ENCODE results near the gene ASIC1.

ASIC1 gene

DNA sequence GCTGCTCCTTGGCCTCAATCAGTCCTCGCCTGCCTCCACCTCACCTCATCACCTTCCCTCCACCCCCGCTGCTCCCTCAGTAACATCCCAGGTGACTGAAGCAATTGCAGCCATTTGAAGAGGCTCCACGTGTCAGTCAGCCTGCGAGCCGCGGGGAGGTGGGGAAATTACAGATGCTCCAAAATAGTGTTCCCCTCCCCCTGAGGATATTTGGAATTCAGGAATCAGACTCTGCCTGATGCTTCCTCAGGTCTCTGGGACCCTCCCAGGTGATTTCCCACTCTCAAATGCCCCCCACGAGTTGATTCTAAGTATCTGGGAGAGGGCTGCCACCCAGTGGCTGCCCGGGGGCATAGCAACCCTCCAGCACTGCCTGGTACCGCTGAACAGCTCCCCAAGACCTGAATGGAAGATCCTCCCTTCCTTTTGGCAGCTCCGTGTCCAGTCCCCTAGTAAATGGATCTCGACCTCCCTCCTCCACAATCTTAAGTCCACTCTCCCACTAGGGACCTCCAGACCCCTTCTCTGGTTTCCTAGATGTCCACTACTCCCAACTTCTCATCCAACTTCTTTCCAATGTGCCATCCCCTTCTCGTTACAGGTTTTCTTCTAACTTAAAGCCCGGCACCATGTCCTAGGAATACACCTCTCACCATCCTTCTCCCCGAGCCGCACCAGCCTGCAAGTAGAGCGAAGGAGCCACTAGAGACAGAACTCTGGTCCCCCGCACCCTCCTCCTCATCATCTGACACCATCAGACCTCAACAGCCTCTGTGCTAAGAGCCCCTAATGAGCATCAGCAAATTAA is 1.4 kb upstream of the ASIC1 start:
- Histone ChIP-seq H3K9me2 (ENCODE audit: low read depth, low read length) (no peaks in the 10 kb centered on the region), H2AFZ (ENCODE audit: low read length) (no peak overlapping the region), H3K79me2 (ENCODE audit: insufficient read depth, low read length) (no peaks in the 10 kb centered on the region), H3K9me3 (ENCODE audit: low read length) (no peaks in the 10 kb centered on the region), H3K4me3 (ENCODE audit: low read depth, low read length, poor library complexity, severe bottlenecking) (peak overlapping the region; percentile 24), H3K4me1 (ENCODE audit: insufficient read depth, low read length, severe bottlenecking) (peaks cover 37% of the 10 kb centered on the region), H3K4me2 (ENCODE audit: low read length) (peak overlapping the region; percentile 61), H4K20me1 (ENCODE audit: insufficient read depth, low read length) (no peaks in the 10 kb centered on the region), H3K9ac (ENCODE audit: low read length) (no peak overlapping the region), H3K27me3 (ENCODE audit: insufficient read depth, low read length) (peaks cover 9% of the 10 kb centered on the region), H3K27ac (ENCODE audit: low read depth, low read length, poor library complexity, severe bottlenecking) (no peak overlapping the region), H3F3A (ENCODE audit: insufficient read depth, low read length) (no peaks in the 10 kb centered on the region), H3K36me3 (ENCODE audit: insufficient read depth, low read length) (no peaks in the 10 kb centered on the region)
- TF ChIP-seq, protein P1, sequence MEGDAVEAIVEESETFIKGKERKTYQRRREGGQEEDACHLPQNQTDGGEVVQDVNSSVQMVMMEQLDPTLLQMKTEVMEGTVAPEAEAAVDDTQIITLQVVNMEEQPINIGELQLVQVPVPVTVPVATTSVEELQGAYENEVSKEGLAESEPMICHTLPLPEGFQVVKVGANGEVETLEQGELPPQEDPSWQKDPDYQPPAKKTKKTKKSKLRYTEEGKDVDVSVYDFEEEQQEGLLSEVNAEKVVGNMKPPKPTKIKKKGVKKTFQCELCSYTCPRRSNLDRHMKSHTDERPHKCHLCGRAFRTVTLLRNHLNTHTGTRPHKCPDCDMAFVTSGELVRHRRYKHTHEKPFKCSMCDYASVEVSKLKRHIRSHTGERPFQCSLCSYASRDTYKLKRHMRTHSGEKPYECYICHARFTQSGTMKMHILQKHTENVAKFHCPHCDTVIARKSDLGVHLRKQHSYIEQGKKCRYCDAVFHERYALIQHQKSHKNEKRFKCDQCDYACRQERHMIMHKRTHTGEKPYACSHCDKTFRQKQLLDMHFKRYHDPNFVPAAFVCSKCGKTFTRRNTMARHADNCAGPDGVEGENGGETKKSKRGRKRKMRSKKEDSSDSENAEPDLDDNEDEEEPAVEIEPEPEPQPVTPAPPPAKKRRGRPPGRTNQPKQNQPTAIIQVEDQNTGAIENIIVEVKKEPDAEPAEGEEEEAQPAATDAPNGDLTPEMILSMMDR (IDR thresholded peaks at IDR 0.05; ENCODE audit: low read length) = peak; percentile 98
- no peak for TF ChIP-seq EZH2 (IDR thresholded peaks at IDR 0.05; ENCODE audit: borderline replicate concordance, low read length)

DNA sequence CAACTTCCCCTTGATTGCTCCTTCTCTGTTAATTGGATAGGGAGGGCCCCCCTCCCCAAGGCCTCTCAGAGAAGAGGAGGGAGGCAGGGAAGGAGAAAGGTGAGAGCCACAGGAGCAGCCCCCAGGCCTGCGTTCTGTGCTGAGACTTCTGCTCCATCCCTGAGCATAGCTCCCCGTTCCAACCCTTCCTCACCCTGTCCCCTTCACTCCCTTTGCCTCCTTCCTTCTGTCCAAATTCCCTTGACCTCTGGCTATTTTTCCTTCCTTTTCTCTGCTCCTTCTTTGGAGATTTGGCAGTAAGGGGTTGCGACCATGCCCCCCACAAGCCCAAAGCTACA is 788 bp upstream of the ASIC1 start:
- Histone ChIP-seq H3F3A (ENCODE audit: insufficient read depth, low read length) (no peaks in the 10 kb centered on the region), H3K79me2 (ENCODE audit: insufficient read depth, low read length) (no peaks in the 10 kb centered on the region), H3K9ac (ENCODE audit: low read length) (no peak overlapping the region; the same call in 1 of the 2 replicates), H3K9me3 (ENCODE audit: low read length) (no peaks in the 10 kb centered on the region), H3K27me3 (ENCODE audit: insufficient read depth, low read length) (peaks cover 6% of the 10 kb centered on the region), H2AFZ (ENCODE audit: low read length) (no peak overlapping the region), H3K4me2 (ENCODE audit: low read length) (peak overlapping the region; percentile 83), H4K20me1 (ENCODE audit: insufficient read depth, low read length) (no peaks in the 10 kb centered on the region), H3K36me3 (ENCODE audit: insufficient read depth, low read length) (no peaks in the 10 kb centered on the region), H3K4me3 (ENCODE audit: low read depth, low read length, poor library complexity, severe bottlenecking) (peak overlapping the region; percentile 65), H3K4me1 (ENCODE audit: insufficient read depth, low read length, severe bottlenecking) (peaks cover 37% of the 10 kb centered on the region), H3K27ac (ENCODE audit: low read depth, low read length, poor library complexity, severe bottlenecking) (no peak overlapping the region), H3K9me2 (ENCODE audit: low read depth, low read length) (no peaks in the 10 kb centered on the region)
- no peak for TF ChIP-seq EZH2 (IDR thresholded peaks at IDR 0.05; ENCODE audit: borderline replicate concordance, low read length)
- TF ChIP-seq, protein P1 (IDR thresholded peaks at IDR 0.05; ENCODE audit: low read length) = no peak

DNA sequence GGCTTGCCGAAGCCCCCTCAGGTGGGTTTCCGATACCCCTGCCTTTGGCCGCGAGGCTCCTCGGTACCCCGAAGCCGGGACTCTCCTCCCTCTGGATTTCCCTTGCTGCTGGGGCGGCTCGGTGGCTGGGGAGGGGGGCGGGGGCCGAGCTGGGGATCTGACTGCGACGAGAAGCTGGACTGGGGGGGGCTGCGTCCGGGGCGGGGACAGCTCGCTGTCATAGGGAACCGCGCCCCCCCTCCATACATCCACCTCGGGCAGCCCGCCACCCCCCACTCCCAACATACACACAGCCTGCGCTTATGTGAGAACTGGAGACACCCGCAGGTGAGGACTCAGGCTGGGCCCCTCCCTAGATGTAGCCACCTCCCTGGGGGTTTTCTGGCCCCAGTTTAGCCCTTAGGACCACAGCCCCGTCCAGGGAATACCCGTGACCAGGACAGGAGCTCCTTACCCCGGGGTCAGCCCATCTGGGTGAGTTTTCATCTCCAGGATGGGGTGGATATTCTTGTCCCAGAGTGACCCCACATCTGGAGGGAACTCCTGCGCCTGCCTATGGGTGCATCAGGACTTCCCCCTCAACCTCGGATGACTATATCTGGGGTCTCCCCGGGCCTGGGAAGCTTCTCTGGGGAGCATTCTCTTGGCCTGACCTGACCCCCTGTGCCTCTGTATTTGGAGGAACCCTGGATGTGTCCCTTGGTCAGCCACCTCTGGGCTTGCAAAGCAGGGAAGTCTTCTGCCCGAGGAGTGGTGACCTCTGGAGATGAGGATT is 687 bp downstream of the ASIC1 start:
- no peak overlapping the region; the same call in 1 of the 2 replicates for H3K9ac ChIP-seq (ENCODE audit: low read length)
- peak overlapping the region; percentile 65 for H3K4me3 ChIP-seq (ENCODE audit: low read depth, low read length, poor library complexity, severe bottlenecking)
- H3K79me2 ChIP-seq (ENCODE audit: insufficient read depth, low read length) = no peaks in the 10 kb centered on the region
- no peaks in the 10 kb centered on the region for H3K9me3 ChIP-seq (ENCODE audit: low read length)
- peaks cover 7% of the 10 kb centered on the region for H3K27me3 ChIP-seq (ENCODE audit: insufficient read depth, low read length)
- H3K4me2 ChIP-seq (ENCODE audit: low read length) = peak overlapping the region; percentile 83; the same call in 1 of the 2 replicates
- no peak overlapping the region for H2AFZ ChIP-seq (ENCODE audit: low read length)
- no peak overlapping the region for H3K27ac ChIP-seq (ENCODE audit: low read depth, low read length, poor library complexity, severe bottlenecking)
- no peaks in the 10 kb centered on the region for H3F3A ChIP-seq (ENCODE audit: insufficient read depth, low read length)
- H3K4me1 ChIP-seq (ENCODE audit: insufficient read depth, low read length, severe bottlenecking) = peaks cover 37% of the 10 kb centered on the region
- TF ChIP-seq EZH2 (IDR thresholded peaks at IDR 0.05; ENCODE audit: borderline replicate concordance, low read length) = no peak
- TF ChIP-seq, protein P1 (IDR thresholded peaks at IDR 0.05; ENCODE audit: low read length) = no peak
- no peaks in the 10 kb centered on the region for H3K9me2 ChIP-seq (ENCODE audit: low read depth, low read length)
- H4K20me1 ChIP-seq (ENCODE audit: insufficient read depth, low read length) = no peaks in the 10 kb centered on the region
- no peaks in the 10 kb centered on the region for H3K36me3 ChIP-seq (ENCODE audit: insufficient read depth, low read length)

All from OCI-LY1 (cell line).